ENCODE results near the gene TRDN.
"Not testable (repeated sequence)": the region's sequence is repeated elsewhere in the genome, so short reads cannot be mapped to it uniquely, and the experiment has no call there.

Gene TRDN

DNA sequence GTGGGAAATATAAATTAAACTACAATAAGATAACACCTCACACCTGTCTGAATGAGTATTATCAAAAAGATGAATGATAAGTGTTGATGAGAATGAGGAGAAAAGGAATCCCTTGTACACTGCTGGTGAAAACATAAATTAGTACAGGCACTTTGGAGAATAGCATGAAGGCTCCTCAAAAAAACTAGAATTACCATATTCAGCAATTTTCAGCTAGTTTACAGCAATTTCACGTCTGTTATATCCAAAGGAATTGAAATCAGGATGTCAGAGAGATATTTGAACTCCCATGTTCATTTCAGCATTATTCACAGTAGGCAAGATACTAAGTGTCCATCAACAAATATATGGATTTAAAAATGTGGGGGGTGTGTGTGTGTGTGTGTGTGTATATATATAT, 348.1 kb downstream of the TRDN start:
- DNase-seq (ENCODE audit: low read depth), result no peak

DNA sequence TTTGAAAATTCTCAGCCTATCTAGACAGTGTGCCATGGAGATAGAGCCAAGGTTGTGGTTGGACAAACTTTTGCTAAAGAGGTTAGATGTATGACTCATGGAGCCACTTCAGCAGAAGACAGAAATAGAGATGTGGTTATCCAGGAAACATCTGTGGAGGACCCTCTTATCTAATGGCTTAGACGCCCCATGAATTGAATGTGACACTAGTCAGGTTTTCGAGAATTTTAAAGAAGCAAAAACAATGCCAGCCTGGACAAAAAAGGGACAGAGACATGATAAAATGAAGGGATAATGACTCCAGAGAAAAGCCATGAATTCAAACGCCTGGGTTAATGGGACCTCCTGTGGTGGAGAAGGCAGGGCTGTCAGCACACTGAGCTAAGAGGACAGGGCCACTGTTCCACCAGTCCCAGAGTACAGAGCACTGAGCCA, 360.2 kb downstream of the TRDN start:
- no peak for DNase-seq (ENCODE audit: low read depth)

DNA sequence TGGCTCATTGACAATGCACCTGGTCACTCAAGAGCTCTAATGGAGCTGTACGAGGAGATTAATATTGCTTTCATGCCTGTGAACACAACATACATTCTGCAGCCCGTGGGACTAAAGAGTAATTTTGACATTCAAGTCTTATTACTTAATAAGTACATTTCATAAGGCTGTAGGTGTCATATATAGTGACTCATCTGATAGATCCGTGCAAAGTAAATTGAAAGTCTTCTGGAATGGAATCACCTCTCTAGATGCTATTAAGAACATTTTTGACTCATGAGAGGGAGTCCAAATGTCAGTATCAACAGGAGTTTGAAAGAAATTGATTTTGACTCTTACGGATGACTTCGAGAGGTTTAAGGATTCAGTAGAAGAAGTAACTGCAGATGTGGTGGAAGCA, 372.8 kb downstream of the TRDN start:
- no peak for DNase-seq (ENCODE audit: low read depth)

DNA sequence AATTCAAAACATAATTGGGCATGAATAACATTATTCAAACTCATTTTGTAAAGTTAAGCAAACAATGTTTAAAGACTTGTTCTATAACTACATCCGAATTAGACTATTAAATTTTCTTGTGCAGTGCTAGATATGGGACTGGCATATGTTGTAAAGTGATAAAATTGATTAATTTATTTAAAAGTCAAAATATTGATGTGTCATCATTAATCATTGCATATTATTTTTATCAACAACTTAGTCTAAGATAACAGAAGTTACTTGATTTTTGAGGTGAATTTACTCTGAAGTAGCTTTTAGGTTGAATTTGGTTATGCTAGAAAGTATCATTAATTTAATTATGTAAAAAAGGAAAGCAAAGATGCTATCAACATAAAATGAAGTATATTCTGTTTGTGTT, 396.1 kb downstream of the TRDN start:
- DNase-seq (ENCODE audit: low read depth), result no peak

DNA sequence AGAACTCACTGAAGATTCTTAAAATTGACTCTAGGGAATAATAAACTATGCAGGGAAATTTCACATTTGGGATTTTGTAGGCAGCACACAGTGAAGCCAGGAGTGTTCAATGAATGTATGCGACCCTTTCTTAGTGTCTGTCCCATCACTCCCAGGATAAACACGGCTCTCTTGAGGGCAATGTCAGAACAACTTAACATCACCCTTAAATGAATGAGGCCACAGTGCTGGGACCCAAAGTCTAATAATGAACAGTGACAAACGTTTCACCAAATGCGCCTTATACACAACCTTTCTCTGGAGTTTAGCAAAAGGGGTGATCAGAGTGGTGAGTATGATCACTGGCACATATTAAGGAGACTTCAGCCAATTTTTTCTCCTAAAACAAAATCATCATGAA, 403.4 kb downstream of the TRDN start:
- DNase-seq (ENCODE audit: low read depth), result no peak

DNA sequence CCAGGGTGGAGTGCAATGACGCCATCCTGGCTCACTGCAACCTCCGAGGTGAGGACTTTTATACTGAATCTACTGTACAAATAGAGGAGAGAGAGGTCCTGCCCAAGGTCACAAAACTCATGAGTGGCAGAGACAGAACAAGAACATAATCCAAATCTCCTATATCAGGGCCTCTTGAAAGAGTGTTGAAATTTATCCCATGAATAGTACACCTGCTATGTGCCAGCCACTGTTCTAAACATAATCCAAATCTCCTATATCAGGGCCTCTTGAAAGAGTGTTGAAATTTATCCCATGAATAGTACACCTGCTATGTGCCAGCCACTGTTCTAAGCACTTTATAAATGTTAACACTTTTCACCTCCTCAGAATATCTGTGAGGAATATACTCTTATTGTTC, 409.0 kb downstream of the TRDN start:
- DNase-seq (ENCODE audit: low read depth), result not testable (repeated sequence)

DNA sequence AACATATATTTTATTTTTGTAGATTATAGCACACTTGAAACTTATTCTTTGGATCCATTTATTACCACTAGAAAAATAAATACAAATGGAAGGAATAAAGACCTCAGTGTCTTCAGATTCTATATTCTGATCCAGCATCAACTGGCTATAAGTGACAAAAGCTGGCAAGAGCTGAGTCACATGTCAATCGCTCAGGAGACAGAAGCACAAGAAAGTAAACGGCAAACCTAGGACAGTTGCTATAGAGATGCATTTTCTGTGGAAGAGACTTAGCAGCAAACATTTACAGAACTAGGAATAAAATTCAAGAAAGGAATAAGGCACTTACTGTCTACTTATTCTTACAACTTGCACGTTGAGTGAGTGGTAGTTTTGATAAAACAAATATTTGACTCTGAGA, 410.4 kb downstream of the TRDN start:
- no peak for DNase-seq (ENCODE audit: low read depth)

DNA sequence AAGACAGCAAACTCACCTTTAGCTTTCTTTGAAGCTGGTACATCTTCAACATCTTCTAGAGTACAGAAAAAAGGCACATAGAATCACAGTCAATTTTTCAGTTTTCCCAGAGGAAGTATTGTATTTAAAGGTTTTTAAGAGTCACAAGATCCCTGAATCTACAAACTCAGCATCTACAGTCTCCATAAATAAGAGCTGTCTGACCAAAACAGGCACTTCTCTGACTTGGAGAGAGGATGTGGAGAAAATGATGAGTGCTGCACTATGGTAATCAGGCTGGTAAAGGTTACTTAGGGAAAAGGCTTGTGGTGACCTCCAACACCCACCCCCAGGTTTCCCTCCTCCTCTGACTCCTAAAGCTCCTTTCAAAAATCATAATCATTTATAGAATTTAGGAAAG, 412.7 kb downstream of the TRDN start:
- DNase-seq (ENCODE audit: low read depth), result no peak

DNA sequence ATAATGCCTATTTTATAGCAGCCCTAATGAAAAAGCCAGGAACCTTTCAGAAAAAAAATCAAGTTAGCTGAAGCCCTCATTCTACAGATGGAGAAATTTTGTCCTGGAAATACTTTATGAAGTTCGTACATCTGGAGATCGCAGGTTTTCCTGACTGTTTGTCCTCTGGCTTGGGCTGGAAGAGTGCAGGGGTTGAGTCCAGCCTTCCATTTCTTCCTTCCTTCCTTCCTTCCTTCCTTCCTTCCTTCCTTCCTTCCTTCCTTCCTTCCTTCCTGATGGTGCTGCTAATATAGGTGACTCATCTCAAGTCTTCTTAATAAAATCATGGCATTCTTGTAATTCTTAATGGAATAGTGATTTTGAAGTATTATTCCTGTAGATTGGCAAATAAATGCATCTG, 413.3 kb downstream of the TRDN start:
- no peak for DNase-seq (ENCODE audit: low read depth)

DNA sequence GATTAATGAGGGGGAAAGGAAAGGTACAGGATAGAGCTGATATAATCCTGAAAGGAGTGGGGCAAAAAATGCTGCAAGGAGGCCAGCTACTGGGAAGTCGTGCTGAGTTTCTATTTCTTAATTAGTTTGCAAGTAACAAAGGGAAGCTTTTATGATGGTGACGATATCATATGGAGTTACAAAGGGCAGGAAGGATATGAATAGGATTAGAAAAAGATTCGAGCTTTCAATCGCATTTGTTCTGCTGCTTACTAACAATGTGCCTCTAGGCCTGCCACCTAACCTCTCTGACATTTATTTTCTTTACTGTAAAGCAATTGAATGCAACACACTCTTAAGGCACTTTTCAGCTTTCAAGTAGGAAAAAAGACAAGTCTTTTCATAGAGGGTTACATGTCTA, 421.5 kb downstream of the TRDN start:
- no peak for DNase-seq (ENCODE audit: low read depth)

DNA sequence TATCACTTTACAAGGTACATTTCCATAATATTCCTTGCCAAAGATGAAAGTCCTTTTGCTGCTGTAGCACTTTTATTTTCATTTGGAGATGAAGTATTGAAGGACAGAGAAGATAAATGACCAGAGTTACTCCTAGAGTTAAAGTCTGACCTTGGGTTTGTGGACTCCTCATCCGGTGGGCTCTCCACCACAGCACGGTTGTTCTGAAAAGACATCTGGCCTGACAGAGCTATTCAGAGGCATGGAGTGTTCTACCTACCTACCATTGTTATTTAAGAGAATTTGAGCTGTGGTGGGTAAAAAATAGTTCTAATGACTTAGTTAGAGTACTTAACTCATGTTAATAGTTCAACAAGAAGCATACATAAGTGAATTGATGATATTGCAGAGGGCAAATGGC, 422.3 kb downstream of the TRDN start:
- DNase-seq (ENCODE audit: low read depth), result no peak

DNA sequence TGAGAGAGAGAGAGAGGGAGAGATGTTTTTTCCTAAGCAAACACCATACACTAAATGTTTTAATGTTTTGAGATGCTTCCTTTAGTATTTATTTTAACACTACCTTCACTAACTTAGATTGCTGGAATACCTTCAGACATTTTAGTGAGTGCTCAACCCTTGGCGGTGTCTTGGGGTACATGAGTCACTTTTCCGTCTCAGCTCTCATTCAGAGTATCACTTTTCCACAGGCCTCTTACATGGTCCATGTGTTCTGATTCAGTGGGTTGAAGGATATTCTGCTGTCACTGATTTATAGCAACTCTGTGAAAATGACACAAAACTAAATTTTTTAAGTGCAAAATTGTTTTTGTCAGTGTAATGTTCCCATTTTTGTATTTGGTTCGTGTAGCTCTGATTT, 422.8 kb downstream of the TRDN start:
- DNase-seq (ENCODE audit: low read depth), result no peak

DNA sequence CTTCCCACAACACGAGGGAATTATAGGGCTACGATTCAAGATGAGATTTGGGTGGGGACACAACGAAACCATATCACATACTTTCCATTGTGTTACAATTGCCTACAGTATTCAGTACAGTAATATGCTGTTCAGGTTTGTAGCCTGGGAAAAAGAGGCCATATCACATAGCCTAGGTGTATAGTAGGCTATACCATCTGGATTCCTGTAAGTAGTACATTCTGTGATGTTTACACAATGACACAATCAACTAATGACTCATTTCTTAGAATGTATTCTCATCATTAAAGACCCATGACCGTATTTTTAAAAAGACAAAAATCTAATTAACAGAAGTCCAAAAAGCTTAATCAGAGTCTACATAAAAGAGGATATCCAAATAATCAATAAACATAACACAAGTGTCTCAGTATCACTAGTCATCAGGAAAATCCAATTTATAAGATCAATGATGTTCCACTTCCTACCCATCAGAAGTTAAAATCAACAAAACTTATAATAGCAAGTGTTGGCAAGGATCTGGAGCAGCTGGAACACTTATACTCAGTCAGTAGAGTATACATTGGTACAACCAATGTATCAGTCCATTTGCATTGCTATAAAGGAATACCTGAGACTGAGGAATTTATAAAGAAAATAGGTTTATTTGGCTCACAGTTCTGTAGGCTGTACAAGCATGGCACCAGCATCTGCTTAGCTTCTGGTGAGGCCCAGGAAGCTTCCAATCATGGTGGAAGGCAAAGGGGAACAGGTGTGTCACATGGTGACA, 424.8 kb downstream of the TRDN start:
- no peak for DNase-seq (ENCODE audit: low read depth)

DNA sequence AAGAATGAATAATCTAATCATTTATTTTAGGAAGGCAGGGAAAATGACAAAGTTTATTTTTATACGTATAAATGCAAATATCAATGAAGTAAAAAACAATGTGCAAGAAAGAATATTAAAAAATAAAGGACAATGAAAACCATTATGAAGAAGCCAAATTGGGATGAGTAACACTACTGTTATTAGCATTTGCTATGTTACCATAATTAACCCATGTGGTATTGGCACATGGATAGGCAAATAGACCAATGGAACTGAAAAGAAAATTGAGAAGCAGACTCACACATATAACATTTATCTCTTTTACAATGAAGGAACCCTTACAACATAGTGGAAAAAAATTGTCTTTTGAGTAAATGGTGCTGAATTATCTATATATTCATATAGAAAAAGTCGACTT, 426.1 kb downstream of the TRDN start:
- no peak for DNase-seq (ENCODE audit: low read depth)

DNA sequence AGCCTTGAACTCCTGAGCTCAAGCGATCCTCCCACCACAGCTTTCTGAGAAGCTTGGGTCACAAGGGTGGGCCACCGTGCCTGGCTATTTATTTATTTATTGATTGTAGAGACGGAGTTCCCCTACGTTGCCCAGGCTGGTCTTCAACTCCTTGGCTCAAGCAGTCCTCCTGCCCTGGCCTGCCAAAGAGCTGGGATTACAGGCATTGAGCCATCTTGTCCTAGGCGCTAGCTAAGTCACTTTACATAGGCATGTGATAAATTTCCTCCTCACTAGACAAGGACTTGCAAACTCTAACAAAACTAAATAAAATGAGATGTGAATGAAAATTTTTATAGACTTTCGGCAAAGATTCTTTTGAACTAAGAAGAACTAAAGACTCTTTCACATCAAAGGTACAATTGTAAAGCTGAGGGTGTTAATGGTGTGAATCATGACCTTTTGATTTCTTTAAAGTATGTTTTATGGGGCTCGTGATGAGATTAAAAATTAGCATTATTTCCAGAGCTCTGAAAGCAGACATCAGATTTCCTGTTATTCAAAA, 428.7 kb downstream of the TRDN start:
- no peak for DNase-seq (ENCODE audit: low read depth)

DNA sequence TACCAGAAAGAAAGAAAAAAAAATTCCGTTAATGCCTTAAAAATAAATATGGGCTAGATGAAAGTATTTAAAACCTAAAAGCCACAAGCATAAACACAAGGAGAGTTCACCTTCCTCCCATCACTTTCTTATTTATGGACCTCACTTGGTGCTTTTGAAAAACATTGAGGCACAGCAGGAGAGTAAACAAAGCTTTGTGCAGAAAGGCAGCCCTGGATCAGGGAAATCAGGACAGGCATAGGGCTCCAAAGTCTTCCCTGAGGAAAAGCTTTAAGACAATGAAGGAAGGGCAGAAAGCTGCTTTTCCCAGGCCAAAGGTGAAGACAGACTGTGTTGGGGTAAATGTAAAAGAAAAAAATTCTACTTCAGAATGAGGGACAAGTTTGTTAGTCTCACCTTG, 432.8 kb downstream of the TRDN start:
- DNase-seq (ENCODE audit: low read depth), result no peak

DNA sequence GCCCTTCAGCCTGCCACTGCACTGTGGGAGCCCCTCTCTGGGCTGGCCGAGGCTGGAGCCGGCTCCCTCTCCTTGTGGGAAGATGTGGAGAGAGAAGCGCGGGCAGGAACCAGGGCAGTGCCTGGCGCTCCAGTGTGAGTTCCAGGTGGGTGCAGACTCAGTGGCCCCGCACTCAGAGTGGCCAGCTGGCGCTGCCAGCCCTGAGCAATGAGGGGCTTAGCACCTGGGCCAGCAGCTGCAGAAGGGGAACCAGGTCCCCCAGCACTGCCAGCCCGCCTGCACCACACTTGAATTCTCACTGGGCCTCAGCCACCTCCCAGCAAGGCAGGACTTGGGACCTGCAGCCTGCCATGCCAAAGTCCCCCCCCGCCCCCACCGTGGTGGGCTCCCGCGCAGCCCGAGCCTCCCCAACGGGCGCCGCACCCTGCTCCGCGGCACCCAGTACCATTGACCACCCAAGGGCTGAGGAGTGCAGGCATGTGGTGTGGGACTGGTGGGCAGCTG, 434.8 kb downstream of the TRDN start:
- DNase-seq (ENCODE audit: low read depth), result no peak

DNA sequence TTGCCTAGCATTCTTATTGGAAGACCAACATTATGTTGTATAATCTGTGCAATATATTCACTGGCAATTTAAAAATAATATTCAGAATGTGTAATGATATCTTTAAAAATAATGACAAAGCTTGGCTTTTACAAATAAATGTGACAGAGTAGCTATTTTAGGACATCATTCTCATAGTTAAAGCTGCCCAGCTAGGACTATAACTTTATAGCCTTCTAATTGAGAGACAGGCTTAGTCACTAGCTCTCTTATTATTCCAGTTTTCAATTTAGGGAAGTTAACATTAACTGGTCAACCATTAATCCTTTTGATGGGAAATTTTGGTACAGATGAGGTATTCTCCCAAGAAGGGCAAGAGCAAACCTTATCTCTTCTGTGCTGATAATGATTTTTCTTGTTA, 443.5 kb downstream of the TRDN start:
- DNase-seq (ENCODE audit: low read depth), result no peak

DNA sequence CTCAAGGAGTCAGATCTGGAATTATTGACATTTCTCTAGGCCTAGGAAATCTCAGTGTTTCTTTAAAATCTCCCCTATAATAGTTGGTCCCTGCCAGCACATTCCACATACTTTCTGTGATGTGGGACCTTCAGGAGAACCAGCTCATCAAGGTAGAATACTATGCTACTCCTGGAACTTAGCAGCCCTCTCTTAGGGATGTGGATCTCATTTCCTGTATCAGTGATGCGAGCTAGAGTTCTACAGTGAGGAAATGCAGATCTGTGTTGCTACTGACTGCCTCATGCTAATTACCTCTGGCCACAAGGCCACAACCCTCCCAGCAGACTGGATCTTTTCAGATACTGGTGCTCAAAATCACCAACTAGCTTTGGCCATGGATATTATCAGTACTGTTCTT, 446.9 kb downstream of the TRDN start:
- DNase-seq (ENCODE audit: low read depth), result no peak

DNA sequence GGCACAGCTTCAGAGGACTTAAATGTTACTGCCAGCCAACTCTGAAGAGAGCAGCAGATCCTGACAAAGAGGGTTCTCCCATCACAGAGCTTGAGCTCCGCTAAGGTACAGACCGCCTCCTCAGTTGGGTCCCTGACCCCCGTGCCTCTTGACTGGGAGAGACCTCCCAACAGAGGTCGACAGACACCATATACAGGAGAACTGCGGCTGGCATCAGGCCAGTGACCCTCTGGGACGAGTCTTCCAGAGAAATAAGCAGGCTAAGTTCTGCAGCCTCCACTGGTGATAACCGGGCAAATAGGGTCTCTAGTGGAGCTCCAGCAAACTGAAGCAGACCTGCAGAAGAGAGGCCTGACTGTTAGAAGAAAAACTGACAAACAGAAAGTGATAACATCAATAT, 453.8 kb downstream of the TRDN start:
- no peak for DNase-seq (ENCODE audit: low read depth)

DNA sequence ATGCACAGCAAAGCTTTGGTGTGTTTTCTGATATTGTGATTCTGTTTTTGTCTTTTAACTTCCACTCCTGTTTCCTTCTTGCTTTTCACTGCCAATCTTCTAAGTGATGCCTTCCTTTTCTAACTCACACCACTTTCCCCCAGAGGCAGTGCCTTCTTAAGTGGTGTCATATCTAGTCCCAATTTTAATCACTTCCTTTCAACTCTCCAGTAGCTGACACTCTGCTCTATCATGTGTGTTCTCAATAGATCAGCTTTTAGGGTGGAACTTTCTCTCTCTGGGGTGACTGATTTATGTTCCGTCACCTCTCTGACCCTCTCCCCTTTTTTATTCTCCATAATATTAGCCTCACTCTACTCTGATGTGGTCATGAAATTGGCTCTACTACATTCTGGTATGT, 460.0 kb downstream of the TRDN start:
- DNase-seq (ENCODE audit: low read depth), result no peak

DNA sequence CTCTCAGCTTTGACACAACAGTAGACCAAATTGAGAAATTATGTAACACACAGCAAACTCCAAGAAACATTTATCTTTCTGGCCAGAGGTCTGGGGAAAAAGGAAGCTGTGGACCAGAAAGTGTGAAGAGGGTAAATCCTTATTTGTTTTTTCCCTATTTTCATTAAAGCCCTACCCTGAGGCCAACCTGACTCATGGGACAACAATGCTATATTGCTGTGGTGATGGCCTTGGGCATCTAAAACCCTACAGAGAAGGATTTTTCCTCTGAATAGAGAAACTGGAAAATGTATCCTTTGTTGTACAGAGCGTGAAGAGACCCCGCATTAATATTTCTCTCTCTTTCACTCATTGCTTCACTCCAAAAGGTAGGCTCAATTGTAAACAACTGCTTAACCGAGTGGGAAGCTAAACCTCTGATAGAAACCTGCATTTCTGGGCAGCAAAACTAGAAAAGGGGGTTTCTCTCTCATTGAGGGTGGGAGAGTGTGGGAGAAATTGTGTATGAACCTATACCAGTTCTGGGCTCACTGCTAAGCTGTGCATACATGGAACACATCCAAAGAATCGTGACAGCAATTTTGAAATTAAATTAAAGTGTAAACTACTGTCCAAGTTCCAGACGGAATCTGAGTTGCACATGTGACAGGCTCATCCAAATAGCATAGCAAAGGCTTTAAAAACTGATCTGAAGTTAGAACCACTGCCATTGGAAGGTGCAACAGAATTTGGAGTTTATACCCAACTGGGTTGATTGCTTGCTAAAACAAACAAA, 465.2 kb downstream of the TRDN start:
- no peak for DNase-seq (ENCODE audit: low read depth)

DNA sequence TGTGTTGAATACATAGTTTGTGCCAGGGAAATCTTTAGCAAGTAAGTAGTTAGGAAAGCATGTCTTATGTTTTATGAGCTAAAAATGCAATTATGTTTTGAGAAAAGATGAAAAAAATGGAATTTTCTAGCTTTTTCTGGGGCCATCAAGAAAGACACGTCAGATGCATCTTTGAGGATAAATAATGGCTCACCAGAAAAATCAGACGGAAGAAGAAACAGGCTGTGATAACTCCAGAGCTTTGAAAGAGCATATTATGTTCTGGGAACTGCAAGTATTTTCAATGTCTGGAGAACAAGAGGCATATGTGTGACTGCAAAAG, 467.0 kb downstream of the TRDN start:
- DNase-seq (ENCODE audit: low read depth), result no peak

All from amniotic epithelial cell (primary cell).